ENCODE data around the gene TPD52L1. TPM values are rescaled to one million over a fixed set of nuclear protein-coding genes. Genes with fewer than 3 reads are reported as not detected.
A peak's percentile ranks its signal among the peaks of the same experiment; 100 is the strongest.
"Not testable (repeated sequence)": the region's sequence is repeated elsewhere in the genome, so short reads cannot be mapped to it uniquely, and the experiment has no call there.

Gene TPD52L1
- total RNA-seq, 1 donor from 2014 or later: 14.6 TPM

DNA sequence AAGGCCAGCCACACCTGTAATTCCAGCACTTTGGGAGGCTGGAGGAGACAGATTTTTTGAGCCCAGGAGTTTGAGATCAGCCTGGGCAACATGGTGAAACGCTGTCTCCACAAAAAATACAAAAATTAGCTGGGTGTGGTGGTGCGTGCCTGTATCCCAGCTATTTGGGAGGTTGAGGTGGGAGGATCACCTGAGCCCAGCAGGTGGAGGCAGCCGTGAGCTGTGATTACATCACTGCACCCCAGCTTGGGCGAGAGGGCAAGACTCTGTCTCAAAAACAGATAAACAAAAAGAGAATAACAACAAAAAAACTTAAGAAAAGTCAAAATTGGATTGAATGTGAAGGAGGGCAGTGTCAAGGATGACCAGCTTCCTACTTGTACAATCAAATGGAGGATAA is 2.9 kb downstream of the TPD52L1 start:
- H3K4me3 ChIP-seq (ENCODE audit: low read length in 3 of 3): no peak overlapping the region
- peaks cover 0 to 2% (median 0%) of the 10 kb centered on the region in 3 donors for H3K36me3 ChIP-seq (ENCODE audit: control insufficient read depth in 3 of 3, insufficient read depth in 3 of 3, low read length in 3 of 3)
- peaks cover 12 to 19% (median 15%) of the 10 kb centered on the region in 3 donors for H3K4me1 ChIP-seq (ENCODE audit: control insufficient read depth in 3 of 3, insufficient read depth in 3 of 3, low read length in 3 of 3)
- H3K27ac ChIP-seq (ENCODE audit: low read depth, low read length): peak overlapping the region; percentile 1
- no peaks in the 10 kb centered on the region for H3K27me3 ChIP-seq (ENCODE audit: control insufficient read depth in 3 of 3, insufficient read depth in 3 of 3, low read length in 3 of 3)
- H3K9me3 ChIP-seq (ENCODE audit: control insufficient read depth in 3 of 3, low read length in 3 of 3): no peaks in the 10 kb centered on the region
- no peak overlapping the region for H3K9ac ChIP-seq (ENCODE audit: low read depth in 1 of 3, low read length in 3 of 3)

GRCh38 chr6:125157280-125157679 is 3.7 kb downstream of the TPD52L1 start:
- Histone ChIP-seq H3K9ac (ENCODE audit: low read depth in 1 of 3, low read length in 3 of 3) (no peak overlapping the region), H3K9me3 (ENCODE audit: control insufficient read depth in 3 of 3, low read length in 3 of 3) (no peaks in the 10 kb centered on the region), H3K36me3 (ENCODE audit: control insufficient read depth in 3 of 3, insufficient read depth in 3 of 3, low read length in 3 of 3) (peaks cover 0 to 2% (median 0%) of the 10 kb centered on the region in 3 donors), H3K4me1 (ENCODE audit: control insufficient read depth in 3 of 3, insufficient read depth in 3 of 3, low read length in 3 of 3) (peaks cover 12 to 19% (median 15%) of the 10 kb centered on the region in 3 donors), H3K27me3 (ENCODE audit: control insufficient read depth in 3 of 3, insufficient read depth in 3 of 3, low read length in 3 of 3) (no peaks in the 10 kb centered on the region), H3K4me3 (ENCODE audit: low read length in 3 of 3) (no peak overlapping the region), H3K27ac (ENCODE audit: low read depth, low read length) (no peak overlapping the region)

DNA sequence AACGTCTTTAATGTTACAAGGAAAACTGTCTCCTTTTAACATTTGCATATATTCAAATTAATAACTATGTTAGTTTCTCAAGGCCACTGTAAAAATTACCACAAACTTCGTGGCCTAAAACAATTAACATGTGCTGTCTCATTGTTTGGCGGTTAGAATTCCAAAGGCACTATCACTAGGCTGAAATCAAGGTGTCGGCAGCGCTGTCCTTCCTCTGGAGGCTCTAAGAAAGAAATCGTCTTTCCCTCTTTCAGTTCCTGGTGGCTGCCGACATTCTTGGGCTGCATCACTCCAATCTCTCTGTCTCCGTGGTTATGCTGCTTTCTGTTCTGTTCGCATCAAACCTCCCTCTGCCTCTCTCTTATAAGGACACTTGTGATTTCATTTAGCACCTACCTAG is 4.2 kb downstream of the TPD52L1 start:
- Histone ChIP-seq H3K9ac (ENCODE audit: low read depth in 1 of 3, low read length in 3 of 3) (no peak overlapping the region), H3K27me3 (ENCODE audit: control insufficient read depth in 3 of 3, insufficient read depth in 3 of 3, low read length in 3 of 3) (no peaks in the 10 kb centered on the region), H3K4me3 (ENCODE audit: low read length in 3 of 3) (no peak overlapping the region), H3K27ac (ENCODE audit: low read depth, low read length) (no peak overlapping the region), H3K4me1 (ENCODE audit: control insufficient read depth in 3 of 3, insufficient read depth in 3 of 3, low read length in 3 of 3) (peaks cover 12 to 19% (median 15%) of the 10 kb centered on the region in 3 donors), H3K36me3 (ENCODE audit: control insufficient read depth in 3 of 3, insufficient read depth in 3 of 3, low read length in 3 of 3) (peaks cover 0 to 2% (median 0%) of the 10 kb centered on the region in 3 donors), H3K9me3 (ENCODE audit: control insufficient read depth in 3 of 3, low read length in 3 of 3) (no peaks in the 10 kb centered on the region)

DNA sequence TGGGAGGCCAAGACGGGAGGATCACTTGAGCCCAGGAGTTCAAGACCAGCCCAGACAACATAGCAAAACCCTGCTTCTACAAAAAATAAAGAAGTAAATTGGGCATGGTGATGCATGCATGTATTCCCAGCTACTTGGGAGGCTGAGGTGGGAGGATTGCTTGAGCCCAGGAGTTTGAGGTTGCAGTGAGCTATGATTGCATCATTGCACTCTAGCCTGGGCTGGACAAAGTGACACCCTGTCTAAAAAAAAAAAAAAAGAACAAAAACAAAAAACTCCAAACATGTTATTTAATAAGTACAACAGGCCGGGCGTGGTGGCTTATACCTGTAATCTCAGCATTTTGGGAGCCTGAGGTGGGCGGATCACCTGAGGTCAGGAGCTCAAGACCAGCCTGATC is 9.8 kb downstream of the TPD52L1 start:
- H3K4me3 ChIP-seq (ENCODE audit: low read length in 3 of 3); H3K9ac ChIP-seq (ENCODE audit: low read depth in 1 of 3, low read length in 3 of 3); H3K27ac ChIP-seq (ENCODE audit: low read depth, low read length); H3K4me1 ChIP-seq (ENCODE audit: control insufficient read depth in 3 of 3, insufficient read depth in 3 of 3, low read length in 3 of 3); H3K36me3 ChIP-seq (ENCODE audit: control insufficient read depth in 3 of 3, insufficient read depth in 3 of 3, low read length in 3 of 3); H3K27me3 ChIP-seq (ENCODE audit: control insufficient read depth in 3 of 3, insufficient read depth in 3 of 3, low read length in 3 of 3); H3K9me3 ChIP-seq (ENCODE audit: control insufficient read depth in 3 of 3, low read length in 3 of 3): not testable (repeated sequence)

DNA sequence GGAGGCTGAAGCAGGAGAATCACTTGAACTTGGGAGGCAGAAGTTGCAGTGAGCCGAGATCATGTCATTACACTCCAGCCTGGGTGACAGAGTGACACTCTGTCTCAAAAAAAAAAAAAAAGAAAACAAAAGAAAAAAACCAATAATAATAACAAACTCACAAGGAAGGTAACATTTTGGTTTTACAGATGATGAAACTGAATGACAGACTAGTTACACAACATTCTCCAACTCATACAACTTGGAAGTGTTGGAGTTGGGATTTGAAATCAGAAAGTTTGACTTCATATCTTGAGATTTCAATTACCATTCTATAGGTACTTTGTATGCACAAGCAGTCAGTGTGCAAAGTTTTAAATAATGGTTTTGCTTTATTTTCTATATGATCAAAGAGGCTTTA is 10.2 kb downstream of the TPD52L1 start:
- H3K36me3 ChIP-seq (ENCODE audit: control insufficient read depth in 3 of 3, insufficient read depth in 3 of 3, low read length in 3 of 3): peaks cover 0 to 2% (median 0%) of the 10 kb centered on the region in 3 donors
- H3K4me3 ChIP-seq (ENCODE audit: low read length in 3 of 3): no peak overlapping the region
- H3K9ac ChIP-seq (ENCODE audit: low read depth in 1 of 3, low read length in 3 of 3): no peak overlapping the region
- no peaks in the 10 kb centered on the region for H3K27me3 ChIP-seq (ENCODE audit: control insufficient read depth in 3 of 3, insufficient read depth in 3 of 3, low read length in 3 of 3)
- H3K27ac ChIP-seq (ENCODE audit: low read depth, low read length): no peak overlapping the region
- no peaks in the 10 kb centered on the region for H3K9me3 ChIP-seq (ENCODE audit: control insufficient read depth in 3 of 3, low read length in 3 of 3)
- peaks cover 2 to 4% (median 3%) of the 10 kb centered on the region in 3 donors for H3K4me1 ChIP-seq (ENCODE audit: control insufficient read depth in 3 of 3, insufficient read depth in 3 of 3, low read length in 3 of 3)

- no peaks in the 10 kb centered on the region for H3K36me3 ChIP-seq (ENCODE audit: control insufficient read depth in 3 of 3, insufficient read depth in 3 of 3, low read length in 3 of 3)
- H3K4me1 ChIP-seq (ENCODE audit: control insufficient read depth in 3 of 3, insufficient read depth in 3 of 3, low read length in 3 of 3): peaks cover 11 to 13% (median 11%) of the 10 kb centered on the region in 3 donors
- H3K27me3 ChIP-seq (ENCODE audit: control insufficient read depth in 3 of 3, insufficient read depth in 3 of 3, low read length in 3 of 3): no peaks in the 10 kb centered on the region
These were observed 11.1 kb downstream of the TPD52L1 start for GRCh38 chr6:125164696-125165095.

GRCh38 chr6:125165256-125165655 is 11.7 kb downstream of the TPD52L1 start:
- Histone ChIP-seq H3K9me3 (ENCODE audit: control insufficient read depth in 3 of 3, low read length in 3 of 3) (no peaks in the 10 kb centered on the region), H3K36me3 (ENCODE audit: control insufficient read depth in 3 of 3, insufficient read depth in 3 of 3, low read length in 3 of 3) (no peaks in the 10 kb centered on the region), H3K4me3 (ENCODE audit: low read length in 3 of 3) (no peak overlapping the region), H3K4me1 (ENCODE audit: control insufficient read depth in 3 of 3, insufficient read depth in 3 of 3, low read length in 3 of 3) (peaks cover 16 to 18% (median 17%) of the 10 kb centered on the region in 3 donors), H3K9ac (ENCODE audit: low read depth in 1 of 3, low read length in 3 of 3) (no peak overlapping the region), H3K27me3 (ENCODE audit: control insufficient read depth in 3 of 3, insufficient read depth in 3 of 3, low read length in 3 of 3) (no peaks in the 10 kb centered on the region), H3K27ac (ENCODE audit: low read depth, low read length) (no peak overlapping the region)

More at GRCh38 chr6:125164696-125165095, 11.1 kb downstream of the TPD52L1 start:
- no peak overlapping the region for H3K9ac ChIP-seq (ENCODE audit: low read depth in 1 of 3, low read length in 3 of 3)
- no peaks in the 10 kb centered on the region for H3K9me3 ChIP-seq (ENCODE audit: control insufficient read depth in 3 of 3, low read length in 3 of 3)
- H3K4me3 ChIP-seq (ENCODE audit: low read length in 3 of 3): no peak overlapping the region
- H3K27ac ChIP-seq (ENCODE audit: low read depth, low read length): no peak overlapping the region

GRCh38 chr6:125165776-125166175 is 12.2 kb downstream of the TPD52L1 start:
- H3K9me3 ChIP-seq (ENCODE audit: control insufficient read depth in 3 of 3, low read length in 3 of 3): no peaks in the 10 kb centered on the region

DNA sequence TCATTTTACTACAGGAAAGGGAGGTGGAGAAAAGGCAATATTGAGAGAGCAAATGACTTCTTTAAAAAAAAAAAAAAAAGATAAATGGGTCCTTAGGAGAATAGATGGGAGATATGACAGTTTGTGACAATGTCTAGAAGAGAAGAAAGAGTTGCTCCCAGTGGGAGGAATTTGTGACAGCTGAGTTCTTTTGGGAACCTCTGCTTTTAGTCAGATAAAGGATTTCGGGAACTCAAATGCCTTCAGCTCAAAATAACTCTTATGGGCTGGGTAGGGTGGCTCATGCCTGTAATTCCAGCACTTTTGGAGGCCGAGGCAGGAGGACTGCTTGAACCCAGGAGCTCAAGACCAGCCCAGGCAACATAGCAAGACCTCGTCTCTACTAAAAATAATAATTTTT is 13.1 kb downstream of the TPD52L1 start:
- Histone ChIP-seq H3K9me3 (ENCODE audit: control insufficient read depth in 3 of 3, low read length in 3 of 3) (no peaks in the 10 kb centered on the region), H3K27me3 (ENCODE audit: control insufficient read depth in 3 of 3, insufficient read depth in 3 of 3, low read length in 3 of 3) (no peaks in the 10 kb centered on the region), H3K36me3 (ENCODE audit: control insufficient read depth in 3 of 3, insufficient read depth in 3 of 3, low read length in 3 of 3) (no peaks in the 10 kb centered on the region), H3K9ac (ENCODE audit: low read depth in 1 of 3, low read length in 3 of 3) (no peak overlapping the region), H3K4me1 (ENCODE audit: control insufficient read depth in 3 of 3, insufficient read depth in 3 of 3, low read length in 3 of 3) (peaks cover 16 to 29% (median 26%) of the 10 kb centered on the region in 3 donors), H3K27ac (ENCODE audit: low read depth, low read length) (no peak overlapping the region), H3K4me3 (ENCODE audit: low read length in 3 of 3) (no peak overlapping the region)

More at GRCh38 chr6:125165776-125166175, 12.2 kb downstream of the TPD52L1 start:
- Histone ChIP-seq H3K27me3 (ENCODE audit: control insufficient read depth in 3 of 3, insufficient read depth in 3 of 3, low read length in 3 of 3) (no peaks in the 10 kb centered on the region), H3K36me3 (ENCODE audit: control insufficient read depth in 3 of 3, insufficient read depth in 3 of 3, low read length in 3 of 3) (no peaks in the 10 kb centered on the region), H3K9ac (ENCODE audit: low read depth in 1 of 3, low read length in 3 of 3) (no peak overlapping the region), H3K4me1 (ENCODE audit: control insufficient read depth in 3 of 3, insufficient read depth in 3 of 3, low read length in 3 of 3) (peaks cover 16 to 24% (median 22%) of the 10 kb centered on the region in 3 donors), H3K27ac (ENCODE audit: low read depth, low read length) (no peak overlapping the region), H3K4me3 (ENCODE audit: low read length in 3 of 3) (no peak overlapping the region)

GRCh38 chr6:125167579-125167978 is 14.0 kb downstream of the TPD52L1 start:
- no peak overlapping the region for H3K4me3 ChIP-seq (ENCODE audit: low read length in 3 of 3)
- H3K9ac ChIP-seq (ENCODE audit: low read depth in 1 of 3, low read length in 3 of 3): no peak overlapping the region
- H3K9me3 ChIP-seq (ENCODE audit: control insufficient read depth in 3 of 3, low read length in 3 of 3): no peaks in the 10 kb centered on the region
- peaks cover 16 to 29% (median 26%) of the 10 kb centered on the region in 3 donors for H3K4me1 ChIP-seq (ENCODE audit: control insufficient read depth in 3 of 3, insufficient read depth in 3 of 3, low read length in 3 of 3)
- no peak overlapping the region for H3K27ac ChIP-seq (ENCODE audit: low read depth, low read length)
- no peaks in the 10 kb centered on the region for H3K36me3 ChIP-seq (ENCODE audit: control insufficient read depth in 3 of 3, insufficient read depth in 3 of 3, low read length in 3 of 3)
- H3K27me3 ChIP-seq (ENCODE audit: control insufficient read depth in 3 of 3, insufficient read depth in 3 of 3, low read length in 3 of 3): no peaks in the 10 kb centered on the region

Measured in skeletal muscle tissue (tissue), 4 donors.